GM23338 (cell line): Measurements from ENCODE around the gene EDAR. TPM values are rescaled to one million over a fixed set of nuclear protein-coding genes. Genes with fewer than 3 reads are reported as not detected.

Source experiments
- ATAC-seq: fragments of 200-7000 bp; cut with Tn5 transposase; 3 replicates; pipeline ENCODE4 v1.9.1; 2020
- DNase-seq: peaks from one replicate; pipeline ENCODE4 v3.0.0-alpha.2; 2015; ENCODE audit warnings: low spot score
- H2AFZ ChIP-seq: fragments of 200-600 bp; sonication (generic); 2 replicates; pipeline ENCODE4 v1.8.0; 2016; ENCODE audit warnings: antibody characterized with exemption, mild to moderate bottlenecking, moderate library complexity
- H3F3A ChIP-seq: fragments of 200-600 bp; sonication (generic); replicated peaks from 2 replicates; pipeline ENCODE4 v1.8.0; 2017; ENCODE audit warnings: antibody characterized with exemption, mixed run types, low read depth
- H3K27ac ChIP-seq: fragments of 200-600 bp; sonication (generic); 2 replicates; pipeline ENCODE4 v1.6.1; 2016; ENCODE audit warnings: low read depth
- H3K27me3 ChIP-seq: fragments of 200-600 bp; sonication (generic); 2 replicates; pipeline ENCODE4 v1.8.0; 2016; ENCODE audit warnings: mild to moderate bottlenecking, mixed run types, moderate library complexity; ENCODE audit not compliant: insufficient read depth
- H3K36me3 ChIP-seq: fragments of 200-600 bp; sonication (generic); 2 replicates; pipeline ENCODE4 v1.8.0; 2016; ENCODE audit warnings: mild to moderate bottlenecking; ENCODE audit not compliant: insufficient read depth
- H3K4me1 ChIP-seq: fragments of 200-600 bp; sonication (generic); 2 replicates; pipeline ENCODE4 v1.8.0; 2016; ENCODE audit warnings: mild to moderate bottlenecking, moderate library complexity; ENCODE audit not compliant: insufficient read depth
- H3K4me2 ChIP-seq: fragments of 200-600 bp; sonication (generic); 2 replicates; pipeline ENCODE4 v1.7.1; 2017; ENCODE audit warnings: mixed run types
- H3K4me3 ChIP-seq: fragments of 200-600 bp; sonication (generic); 2 replicates; pipeline ENCODE4 v1.6.1; 2016; ENCODE audit warnings: mixed run types
- H3K79me2 ChIP-seq: fragments of 200-600 bp; sonication (generic); replicated peaks from 2 replicates; pipeline ENCODE4 v1.8.0; 2017; ENCODE audit warnings: mild to moderate bottlenecking; ENCODE audit not compliant: insufficient read depth
- H3K9me2 ChIP-seq: fragments of 200-600 bp; sonication (generic); 2 replicates; pipeline ENCODE4 v1.8.0; 2017; ENCODE audit not compliant: insufficient read depth
- H4K20me1 ChIP-seq: fragments of 200-600 bp; sonication (generic); replicated peaks from 2 replicates; pipeline ENCODE4 v1.8.0; 2017; ENCODE audit warnings: mild to moderate bottlenecking; ENCODE audit not compliant: insufficient read depth
- H3K27ac Mint-ChIP-seq: 2 replicates; pipeline ENCODE4 v1.8.0; 2020; ENCODE audit warnings: inconsistent platforms, mild to moderate bottlenecking, moderate library complexity, mixed read lengths
- H3K27me3 Mint-ChIP-seq: 3 replicates; pipeline ENCODE4 v1.8.0; 2022; ENCODE audit warnings: low read depth, mild to moderate bottlenecking, moderate library complexity, mixed read lengths, inconsistent platforms; ENCODE audit not compliant: insufficient read depth, poor library complexity
- H3K36me3 Mint-ChIP-seq: 3 replicates; pipeline ENCODE4 v1.8.0; 2021; ENCODE audit warnings: low read depth, mild to moderate bottlenecking, inconsistent platforms, moderate library complexity, mixed read lengths
- H3K4me1 Mint-ChIP-seq: 3 replicates; pipeline ENCODE4 v1.8.0; 2020; ENCODE audit warnings: mild to moderate bottlenecking, inconsistent platforms, mixed read lengths
- H3K4me3 Mint-ChIP-seq: 3 replicates; pipeline ENCODE4 v1.8.0; 2021; ENCODE audit warnings: moderate library complexity, mild to moderate bottlenecking, inconsistent platforms, mixed read lengths
- H3K9me3 Mint-ChIP-seq: 3 replicates; pipeline ENCODE4 v1.8.0; 2020; ENCODE audit warnings: moderate library complexity, mild to moderate bottlenecking, inconsistent platforms, mixed read lengths
- CREB1 ChIP-seq: fragments of 250-450 bp; sonication (Bioruptor Pico); IDR thresholded peaks from 2 replicates; pipeline ENCODE4 v1.5.0; 2020; ENCODE audit warnings: low read depth, mild to moderate bottlenecking, moderate library complexity
- EZH2 ChIP-seq: fragments of 200-600 bp; sonication (generic); IDR thresholded peaks from one replicate; pipeline ENCODE4 v1.8.0; 2017; ENCODE audit warnings: antibody characterized with exemption, mild to moderate bottlenecking, low read depth; ENCODE audit not compliant: unreplicated experiment
- EZH2phosphoT487 ChIP-seq: fragments of 200-600 bp; sonication (generic); IDR thresholded peaks from one replicate; pipeline ENCODE4 v1.8.1; 2018; ENCODE audit warnings: antibody characterized with exemption; ENCODE audit not compliant: unreplicated experiment
- JUNB ChIP-seq: IDR thresholded peaks from one replicate; pipeline ENCODE4 v1.6.1; 2016; ENCODE audit warnings: antibody characterized with exemption; ENCODE audit not compliant: unreplicated experiment
- NANOG ChIP-seq: IDR thresholded peaks from 2 replicates; pipeline ENCODE4 v1.6.1; 2016; ENCODE audit warnings: antibody characterized with exemption, borderline replicate concordance
- POLR2AphosphoS5 ChIP-seq: IDR thresholded peaks from 2 replicates; pipeline ENCODE4 v1.6.1; 2016; ENCODE audit warnings: antibody characterized with exemption, low read depth
- STAT1 ChIP-seq: IDR thresholded peaks from one replicate; pipeline ENCODE4 v1.6.1; 2016; ENCODE audit warnings: antibody characterized with exemption; ENCODE audit not compliant: unreplicated experiment
- ZNF114 ChIP-seq: fragments of 250-450 bp; sonication (Bioruptor Pico); IDR thresholded peaks from 2 replicates; pipeline ENCODE4 v1.5.0; 2020; ENCODE audit warnings: mild to moderate bottlenecking, moderate library complexity
- ZNF331 ChIP-seq: fragments of 250-450 bp; sonication (Bioruptor Pico); IDR thresholded peaks from 2 replicates; pipeline ENCODE4 v1.5.0; 2020; ENCODE audit warnings: low read depth, mild to moderate bottlenecking, moderate library complexity
- polyA plus RNA-seq: library from polyadenylated mRNA; unstranded; fragments of >200 nt; fragmentation: Nextera tagmentation; extraction: Ambion mirVana; gene quantifications from 2 replicates; pipeline ENCODE4 v1.2.1, GENCODE V29; 2016
- total RNA-seq: library from RNA; depleted of rRNA; stranded (reverse); fragments of >200 nt; shearing (Covaris generic); gene quantifications from 2 replicates; pipeline ENCODE4 v1.2.3, GENCODE V29; 2014
- TF ChIP-seq, protein P1 (sequence below): IDR thresholded peaks from one replicate; pipeline ENCODE4 v1.6.1; 2018; ENCODE audit warnings: antibody characterized with exemption; ENCODE audit not compliant: unreplicated experiment
- TF ChIP-seq, protein P2 (sequence below): IDR thresholded peaks from 2 replicates; pipeline ENCODE4 v1.6.1; 2016; ENCODE audit warnings: antibody characterized with exemption
- TF ChIP-seq, protein P3 (sequence below), 2 experiments: fragments of 200-600 bp in 1 of 2; sonication (generic) in 1 of 2; conservative IDR thresholded peaks; 2 replicates each; pipeline versions ENCODE4 v1.5.1 to v1.6.1; 2016 to 2017; ENCODE audit warnings: antibody characterized with exemption in 2 of 2, low read depth in 2 of 2, mild to moderate bottlenecking in 2 of 2, moderate library complexity in 1 of 2

Gene EDAR
- total and polyA plus RNA-seq, 2 experiments from 2014 or later, result not detected

DNA sequence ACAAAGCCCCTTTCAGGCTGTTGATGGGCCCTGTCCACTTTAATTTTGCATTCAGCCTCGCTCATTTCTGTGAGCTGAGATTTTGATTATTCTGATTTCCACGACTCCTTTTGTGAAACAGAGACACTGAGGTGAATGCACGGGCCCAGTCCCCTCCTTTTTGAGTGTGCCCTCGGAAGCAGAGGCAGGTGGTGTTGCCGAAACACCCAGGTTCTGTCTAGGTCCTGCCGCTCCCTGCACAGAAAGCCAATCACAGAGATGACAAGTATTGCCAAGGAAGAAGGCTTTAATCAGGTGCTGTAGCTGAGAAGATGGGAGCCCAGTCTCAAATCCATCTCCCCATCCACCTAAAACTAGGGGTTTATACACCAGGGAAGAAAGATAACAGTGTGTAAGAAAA is 44.2 kb upstream of the EDAR start (continued):
- TF ChIP-seq, protein P1, sequence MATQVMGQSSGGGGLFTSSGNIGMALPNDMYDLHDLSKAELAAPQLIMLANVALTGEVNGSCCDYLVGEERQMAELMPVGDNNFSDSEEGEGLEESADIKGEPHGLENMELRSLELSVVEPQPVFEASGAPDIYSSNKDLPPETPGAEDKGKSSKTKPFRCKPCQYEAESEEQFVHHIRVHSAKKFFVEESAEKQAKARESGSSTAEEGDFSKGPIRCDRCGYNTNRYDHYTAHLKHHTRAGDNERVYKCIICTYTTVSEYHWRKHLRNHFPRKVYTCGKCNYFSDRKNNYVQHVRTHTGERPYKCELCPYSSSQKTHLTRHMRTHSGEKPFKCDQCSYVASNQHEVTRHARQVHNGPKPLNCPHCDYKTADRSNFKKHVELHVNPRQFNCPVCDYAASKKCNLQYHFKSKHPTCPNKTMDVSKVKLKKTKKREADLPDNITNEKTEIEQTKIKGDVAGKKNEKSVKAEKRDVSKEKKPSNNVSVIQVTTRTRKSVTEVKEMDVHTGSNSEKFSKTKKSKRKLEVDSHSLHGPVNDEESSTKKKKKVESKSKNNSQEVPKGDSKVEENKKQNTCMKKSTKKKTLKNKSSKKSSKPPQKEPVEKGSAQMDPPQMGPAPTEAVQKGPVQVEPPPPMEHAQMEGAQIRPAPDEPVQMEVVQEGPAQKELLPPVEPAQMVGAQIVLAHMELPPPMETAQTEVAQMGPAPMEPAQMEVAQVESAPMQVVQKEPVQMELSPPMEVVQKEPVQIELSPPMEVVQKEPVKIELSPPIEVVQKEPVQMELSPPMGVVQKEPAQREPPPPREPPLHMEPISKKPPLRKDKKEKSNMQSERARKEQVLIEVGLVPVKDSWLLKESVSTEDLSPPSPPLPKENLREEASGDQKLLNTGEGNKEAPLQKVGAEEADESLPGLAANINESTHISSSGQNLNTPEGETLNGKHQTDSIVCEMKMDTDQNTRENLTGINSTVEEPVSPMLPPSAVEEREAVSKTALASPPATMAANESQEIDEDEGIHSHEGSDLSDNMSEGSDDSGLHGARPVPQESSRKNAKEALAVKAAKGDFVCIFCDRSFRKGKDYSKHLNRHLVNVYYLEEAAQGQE, result no peak
- TF ChIP-seq STAT1 (no peak), CREB1 (CRISPR knock-in tag) (no peak), EZH2 (no peak), JUNB (no peak), ZNF331 (CRISPR knock-in tag) (no peak), NANOG (no peak), POLR2AphosphoS5 (no peak)
- TF ChIP-seq, protein P2, sequence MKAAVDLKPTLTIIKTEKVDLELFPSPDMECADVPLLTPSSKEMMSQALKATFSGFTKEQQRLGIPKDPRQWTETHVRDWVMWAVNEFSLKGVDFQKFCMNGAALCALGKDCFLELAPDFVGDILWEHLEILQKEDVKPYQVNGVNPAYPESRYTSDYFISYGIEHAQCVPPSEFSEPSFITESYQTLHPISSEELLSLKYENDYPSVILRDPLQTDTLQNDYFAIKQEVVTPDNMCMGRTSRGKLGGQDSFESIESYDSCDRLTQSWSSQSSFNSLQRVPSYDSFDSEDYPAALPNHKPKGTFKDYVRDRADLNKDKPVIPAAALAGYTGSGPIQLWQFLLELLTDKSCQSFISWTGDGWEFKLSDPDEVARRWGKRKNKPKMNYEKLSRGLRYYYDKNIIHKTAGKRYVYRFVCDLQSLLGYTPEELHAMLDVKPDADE, result no peak
- TF ChIP-seq, protein P3, sequence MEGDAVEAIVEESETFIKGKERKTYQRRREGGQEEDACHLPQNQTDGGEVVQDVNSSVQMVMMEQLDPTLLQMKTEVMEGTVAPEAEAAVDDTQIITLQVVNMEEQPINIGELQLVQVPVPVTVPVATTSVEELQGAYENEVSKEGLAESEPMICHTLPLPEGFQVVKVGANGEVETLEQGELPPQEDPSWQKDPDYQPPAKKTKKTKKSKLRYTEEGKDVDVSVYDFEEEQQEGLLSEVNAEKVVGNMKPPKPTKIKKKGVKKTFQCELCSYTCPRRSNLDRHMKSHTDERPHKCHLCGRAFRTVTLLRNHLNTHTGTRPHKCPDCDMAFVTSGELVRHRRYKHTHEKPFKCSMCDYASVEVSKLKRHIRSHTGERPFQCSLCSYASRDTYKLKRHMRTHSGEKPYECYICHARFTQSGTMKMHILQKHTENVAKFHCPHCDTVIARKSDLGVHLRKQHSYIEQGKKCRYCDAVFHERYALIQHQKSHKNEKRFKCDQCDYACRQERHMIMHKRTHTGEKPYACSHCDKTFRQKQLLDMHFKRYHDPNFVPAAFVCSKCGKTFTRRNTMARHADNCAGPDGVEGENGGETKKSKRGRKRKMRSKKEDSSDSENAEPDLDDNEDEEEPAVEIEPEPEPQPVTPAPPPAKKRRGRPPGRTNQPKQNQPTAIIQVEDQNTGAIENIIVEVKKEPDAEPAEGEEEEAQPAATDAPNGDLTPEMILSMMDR (conservative IDR thresholded peaks at IDR 0.05; ENCODE audit: low read depth in 2 of 2), result no peak

DNA sequence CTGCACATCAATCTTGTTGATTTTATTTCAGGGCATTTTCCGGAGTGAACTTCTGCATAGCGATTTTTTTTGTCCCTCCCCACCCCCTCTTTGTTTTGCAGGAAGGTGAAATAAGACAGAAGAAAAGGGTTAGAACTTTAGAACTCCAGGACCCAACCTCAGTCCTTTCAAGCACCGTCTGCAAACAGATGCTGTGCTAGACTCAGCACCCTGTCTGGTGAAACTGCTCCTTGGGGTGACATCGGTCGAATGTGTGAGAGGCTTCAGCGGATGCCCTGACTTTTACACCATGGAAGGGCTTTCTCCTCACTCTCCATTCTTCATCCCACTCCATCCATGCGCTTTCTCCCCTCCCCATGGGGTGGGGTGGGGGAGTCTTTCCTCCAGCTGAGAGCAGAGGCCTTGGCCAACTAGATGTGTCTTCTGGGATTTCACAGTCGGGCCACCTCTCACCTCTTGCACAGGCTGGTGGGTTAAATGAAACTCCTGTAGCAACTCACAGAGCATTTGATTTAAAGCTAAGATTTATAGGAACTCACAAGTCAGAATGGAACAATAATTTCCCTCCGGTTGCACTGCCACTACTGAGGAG is 43.3 kb upstream of the EDAR start:
- Histone ChIP-seq H2AFZ (peak overlapping the region; percentile 92), H3K4me3 (peak overlapping the region; percentile 72), H3K79me2 (no peaks in the 10 kb centered on the region), H4K20me1 (no peaks in the 10 kb centered on the region), H3K4me1 (peaks cover 11% of the 10 kb centered on the region; the same call in 1 of the 2 replicates), H3K9me2 (no peaks in the 10 kb centered on the region), H3F3A (no peaks in the 10 kb centered on the region), H3K36me3 (no peaks in the 10 kb centered on the region; the same call in 1 of the 2 replicates), H3K27me3 (peaks cover 44% of the 10 kb centered on the region), H3K27ac (no peak overlapping the region), H3K4me2 (peak overlapping the region; percentile 91)
- ATAC-seq, result no peak
- Mint-ChIP-seq H3K9me3 (peaks cover 12% of the 10 kb centered on the region), H3K4me3 (peak overlapping the region; percentile 71), H3K4me1 (peaks cover 16% of the 10 kb centered on the region), H3K36me3 (peaks cover 6% of the 10 kb centered on the region), H3K27me3 (peaks cover 45% of the 10 kb centered on the region), H3K27ac (no peak overlapping the region)
- DNase-seq, result no peak
- no peak for TF ChIP-seq ZNF114 (CRISPR knock-in tag)
- TF ChIP-seq STAT1, result no peak
- no peak for TF ChIP-seq NANOG
- TF ChIP-seq EZH2phosphoT487, result no peak
- TF ChIP-seq CREB1 (CRISPR knock-in tag), result no peak
- TF ChIP-seq, protein P2, result no peak
- no peak for TF ChIP-seq EZH2
- TF ChIP-seq ZNF331 (CRISPR knock-in tag), result no peak
- no peak for TF ChIP-seq JUNB
